Suprapubic skin (tissue), 4 donors: ENCODE data around the gene ULK4. TPM values are rescaled to one million over a fixed set of nuclear protein-coding genes. Genes with fewer than 3 reads are reported as not detected.
"Not testable (repeated sequence)": the region's sequence is repeated elsewhere in the genome, so short reads cannot be mapped to it uniquely, and the experiment has no call there.

Experiments
- DNase-seq, 2 donors: peaks; one replicate each; pipeline ENCODE4 v3.0.0-alpha.2; 2019; ENCODE audit warnings: low spot score in 2 of 2
- H3K27ac ChIP-seq: fragments of 200-600 bp; sonication (generic); one replicate; pipeline ENCODE4 v1.5.1; 2019
- H3K27me3 ChIP-seq: fragments of 200-600 bp; sonication (generic); one replicate; pipeline ENCODE4 v1.5.1; 2019
- H3K36me3 ChIP-seq: fragments of 200-600 bp; sonication (generic); one replicate; pipeline ENCODE4 v1.5.1; 2019
- H3K4me1 ChIP-seq: fragments of 200-600 bp; sonication (generic); one replicate; pipeline ENCODE4 v1.5.1; 2019
- H3K4me3 ChIP-seq: fragments of 200-600 bp; sonication (generic); one replicate; pipeline ENCODE4 v1.5.1; 2019; ENCODE audit warnings: mild to moderate bottlenecking
- H3K9me3 ChIP-seq: fragments of 200-600 bp; sonication (generic); one replicate; pipeline ENCODE4 v1.5.1; 2019
- CTCF ChIP-seq, 2 donors: fragments of 200-600 bp in 1 of 2; fragments of 450-650 bp in 1 of 2; sonication (generic) in 1 of 2; IDR thresholded peaks; one replicate each; pipeline ENCODE4 v1.5.1; 2016 to 2019; ENCODE audit warnings: antibody characterized with exemption in 2 of 2, mild to moderate bottlenecking in 1 of 2, moderate library complexity in 1 of 2
- EP300 ChIP-seq: sonication (generic); formaldehyde crosslinking; IDR thresholded peaks from one replicate; pipeline ENCODE4 v1.6.1; 2017; ENCODE audit warnings: antibody characterized with exemption
- POLR2A ChIP-seq, 2 donors: fragments of 450-650 bp; IDR thresholded peaks; one replicate each; pipeline ENCODE4 v1.6.1; 2017; ENCODE audit warnings: antibody characterized with exemption in 2 of 2, mild to moderate bottlenecking in 2 of 2, moderate library complexity in 2 of 2
- POLR2AphosphoS5 ChIP-seq, 3 donors: sonication (generic); formaldehyde crosslinking; IDR thresholded peaks; one replicate each; pipeline ENCODE4 v1.6.1; 2017; ENCODE audit warnings: antibody characterized with exemption in 3 of 3
- WGBS: methylation state at CpG from one replicate; pipeline ENCODE4 v1.1.5; 2018; 5-methylcytosine and 5-hydroxymethylcytosine counted together
- total RNA-seq, 4 donors: library from RNA; depleted of rRNA; stranded (reverse); fragments of >200 nt; gene quantifications; one replicate each; pipeline ENCODE4 v1.1.0, GENCODE V29; 2016

The ULK4 gene
- total RNA-seq, 4 donors from 2014 or later: 11.7 to 21.7 (median 16.6) TPM

- 93% methylated on average over 3 of the region's 3 CpGs for WGBS
- H3K4me3 ChIP-seq: no peak overlapping the region
- H3K9me3 ChIP-seq: no peaks in the 10 kb centered on the region
- no peak overlapping the region for H3K27ac ChIP-seq
- H3K4me1 ChIP-seq: no peaks in the 10 kb centered on the region
- no peaks in the 10 kb centered on the region for H3K36me3 ChIP-seq
- no peaks in the 10 kb centered on the region for H3K27me3 ChIP-seq
- no peak for DNase-seq
- TF ChIP-seq POLR2AphosphoS5 (IDR thresholded peaks at IDR 0.05): no peak
- TF ChIP-seq POLR2A (IDR thresholded peaks at IDR 0.05): no peak
- no peak for TF ChIP-seq CTCF (IDR thresholded peaks at IDR 0.05)
- TF ChIP-seq EP300: no peak
These were observed 395.9 kb downstream of the ULK4 start for GRCh38 chr3:41565948-41566514.

GRCh38 chr3:41565003-41565402 is 396.9 kb downstream of the ULK4 start:
- no peaks in the 10 kb centered on the region for H3K36me3 ChIP-seq
- no peak overlapping the region for H3K4me3 ChIP-seq
- 91% methylated on average over 5 of the region's 5 CpGs for WGBS
- DNase-seq: no peak
- TF ChIP-seq POLR2AphosphoS5 (IDR thresholded peaks at IDR 0.05): no peak
- no peak for TF ChIP-seq POLR2A (IDR thresholded peaks at IDR 0.05)
- TF ChIP-seq EP300: no peak
- TF ChIP-seq CTCF (IDR thresholded peaks at IDR 0.05): no peak
- no peaks in the 10 kb centered on the region for H3K27me3 ChIP-seq
- no peaks in the 10 kb centered on the region for H3K4me1 ChIP-seq
- H3K9me3 ChIP-seq: no peaks in the 10 kb centered on the region
- H3K27ac ChIP-seq: no peak overlapping the region

GRCh38 chr3:41556245-41556644 is 405.7 kb downstream of the ULK4 start:
- H3K4me3 ChIP-seq, H3K4me1 ChIP-seq, H3K27me3 ChIP-seq, H3K36me3 ChIP-seq, DNase-seq, H3K9me3 ChIP-seq, H3K27ac ChIP-seq: not testable (repeated sequence)
- 88% methylated on average over 5 of the region's 5 CpGs for WGBS

- H3K27me3 ChIP-seq: no peaks in the 10 kb centered on the region
- TF ChIP-seq POLR2A (IDR thresholded peaks at IDR 0.05) (no peak), CTCF (IDR thresholded peaks at IDR 0.05) (no peak), EP300 (no peak), POLR2AphosphoS5 (IDR thresholded peaks at IDR 0.05) (no peak)
- no peak overlapping the region for H3K4me3 ChIP-seq
- H3K27ac ChIP-seq: no peak overlapping the region
- no peaks in the 10 kb centered on the region for H3K36me3 ChIP-seq
- no peaks in the 10 kb centered on the region for H3K9me3 ChIP-seq
- H3K4me1 ChIP-seq: no peaks in the 10 kb centered on the region
- DNase-seq: no peak
- 90% methylated on average over 3 of the region's 3 CpGs for WGBS
These were observed 428.9 kb downstream of the ULK4 start for GRCh38 chr3:41532976-41533375.

GRCh38 chr3:41526995-41527573 is 434.8 kb downstream of the ULK4 start:
- no peak overlapping the region for H3K27ac ChIP-seq
- no peak for TF ChIP-seq CTCF (IDR thresholded peaks at IDR 0.05)
- TF ChIP-seq EP300: no peak
- no peak for TF ChIP-seq POLR2A (IDR thresholded peaks at IDR 0.05)
- TF ChIP-seq POLR2AphosphoS5 (IDR thresholded peaks at IDR 0.05): no peak
- no peaks in the 10 kb centered on the region for H3K9me3 ChIP-seq
- no peaks in the 10 kb centered on the region for H3K27me3 ChIP-seq
- H3K4me3 ChIP-seq: no peak overlapping the region
- H3K4me1 ChIP-seq: no peaks in the 10 kb centered on the region
- DNase-seq: no peak
- 92% methylated on average over 5 of the region's 5 CpGs for WGBS
- no peaks in the 10 kb centered on the region for H3K36me3 ChIP-seq
